SIG-M5 (cell line): ENCODE data around the gene FBXO3.

Source experiments
- DNase-seq: peaks from one replicate; lab custom pipeline; 2025; lab: John Stamatoyannopoulos, UW

FBXO3 gene

DNA sequence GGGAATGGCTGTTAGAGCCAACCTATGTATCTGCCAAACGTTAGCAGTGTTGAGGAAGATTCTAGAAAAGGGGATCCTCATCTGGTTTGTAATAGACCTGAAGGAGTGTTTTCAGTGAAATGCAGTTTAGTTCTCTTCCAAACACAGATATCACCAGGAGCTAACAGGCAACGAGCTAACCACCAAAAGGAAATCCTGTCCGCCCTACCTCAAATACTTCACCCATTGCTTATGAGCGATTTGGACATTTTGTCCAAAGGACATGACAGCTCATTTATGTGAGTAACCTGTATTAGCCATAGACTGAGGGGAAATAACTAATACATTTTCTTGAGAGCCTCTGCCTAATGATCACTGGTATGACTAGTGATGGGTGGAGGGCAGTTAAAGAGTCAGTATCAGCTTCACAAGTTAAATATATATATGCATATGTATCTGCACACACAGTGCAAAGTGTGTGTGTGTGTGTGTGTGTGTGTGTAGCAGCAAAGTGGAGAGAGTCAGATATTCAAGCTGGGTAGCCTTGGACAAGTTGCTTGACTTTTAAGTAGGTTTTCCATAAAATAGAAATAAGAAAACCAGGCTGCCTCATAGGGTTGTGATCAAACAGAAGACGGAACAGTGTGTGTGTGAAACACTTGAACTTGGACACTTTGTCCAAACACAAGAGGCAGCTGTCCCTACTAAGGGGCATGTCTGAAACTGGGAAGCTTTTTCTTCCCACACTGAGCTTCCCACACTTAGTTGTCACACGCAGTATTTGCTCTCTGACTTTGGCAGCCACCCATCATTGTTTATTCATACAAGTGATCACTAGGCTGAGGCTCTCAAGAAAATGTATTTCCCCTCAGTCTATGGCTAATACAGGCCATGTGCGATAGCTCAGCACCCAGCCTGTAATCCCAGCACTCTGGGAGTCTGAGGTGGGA is 72.8 kb downstream of the FBXO3 start:
- DNase-seq, result no peak

DNA sequence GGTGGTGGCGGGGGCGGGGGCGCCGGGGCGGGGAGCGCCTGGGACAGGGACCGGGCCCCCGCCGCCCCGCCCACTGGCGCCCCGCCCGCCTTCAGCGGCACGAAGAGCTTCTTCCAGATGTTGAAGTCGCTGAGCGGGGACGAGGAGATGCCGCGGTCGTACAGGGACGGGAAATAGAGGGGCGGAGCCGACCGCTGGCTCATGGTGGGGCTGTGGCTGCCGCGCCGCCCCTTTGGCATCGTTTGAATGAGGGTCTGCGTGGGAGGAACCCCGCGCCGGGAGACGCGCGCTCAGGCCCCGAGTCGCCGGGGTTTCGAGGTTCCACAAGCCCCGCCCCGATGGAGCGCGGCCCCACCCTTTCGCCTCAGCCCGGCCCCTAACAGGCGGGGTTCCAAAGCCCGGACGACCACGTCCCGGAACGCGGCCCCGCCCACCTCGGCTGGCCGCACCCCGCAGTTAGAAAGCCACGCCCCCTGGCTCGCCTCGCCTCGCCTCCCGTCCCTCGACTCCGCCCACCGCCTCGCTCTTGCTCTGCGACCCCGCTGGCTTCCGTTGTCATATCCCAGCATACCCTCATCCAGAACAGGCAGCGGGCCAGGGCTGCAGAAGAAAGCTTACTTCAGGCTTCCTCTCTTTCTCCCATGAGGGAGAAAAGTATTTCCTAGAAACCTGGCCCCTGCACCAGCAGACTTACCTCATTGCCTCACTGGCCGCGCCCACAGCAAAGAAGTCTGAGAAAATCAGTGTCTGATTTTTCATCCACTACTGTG is 73.6 kb downstream of the FBXO3 start, which contains the start of gene C11orf91:
Gene C11orf91, minus strand, starts transcription at position 325 of the 770 bp plus-strand sequence. Its CDS starts 86 bp downstream, at position 239.
- peak; percentile 5 for DNase-seq

DNA sequence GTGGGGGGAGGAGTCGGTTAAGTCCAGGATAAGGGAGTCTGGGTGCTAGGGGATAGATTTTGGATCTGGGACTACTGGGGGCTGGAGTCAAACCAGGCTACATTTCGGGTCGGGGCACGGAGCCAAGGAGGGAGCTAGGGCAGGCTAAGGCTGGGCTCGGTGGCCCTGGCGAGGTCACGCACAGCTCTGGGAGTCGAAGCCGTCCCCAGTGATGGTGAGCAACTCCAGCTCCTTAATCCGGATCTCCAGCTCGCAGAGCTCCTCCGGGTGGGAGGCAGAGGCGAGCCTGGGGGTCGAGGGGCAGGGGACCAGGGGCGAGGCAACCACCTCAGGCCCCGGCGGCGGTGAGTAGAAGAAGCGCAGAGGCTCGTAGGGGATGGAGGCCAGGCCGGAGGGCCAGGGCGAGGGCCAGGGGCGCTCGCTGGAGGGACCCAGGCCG is 74.2 kb downstream of the FBXO3 start:
- no peak for DNase-seq

DNA sequence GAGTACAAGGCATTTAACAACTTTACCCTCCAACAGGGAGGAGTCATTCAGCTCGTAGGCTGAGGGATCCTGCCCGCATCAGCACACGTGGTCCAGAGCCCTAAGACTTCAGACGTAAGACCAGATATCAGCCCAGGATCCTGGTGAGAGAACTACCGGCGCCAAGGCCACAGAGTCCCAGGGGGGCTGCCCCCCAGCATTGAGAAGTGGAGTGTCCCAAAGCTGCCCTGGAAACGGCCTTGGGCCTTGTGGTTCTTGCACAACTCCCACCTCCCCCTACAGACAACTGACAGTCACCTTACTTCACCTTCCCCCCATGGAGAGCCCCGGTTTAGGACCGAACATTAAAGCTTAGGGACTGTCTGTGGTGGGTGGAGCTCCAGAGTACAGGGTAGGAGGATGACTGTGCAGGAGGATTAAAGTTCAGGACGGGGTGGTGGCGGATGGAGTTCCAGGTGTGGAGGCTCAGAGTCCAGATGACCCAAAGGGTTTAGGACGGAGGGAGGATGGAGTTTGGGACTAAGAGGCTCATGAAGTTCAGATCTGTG is 74.7 kb downstream of the FBXO3 start:
- no peak for DNase-seq

DNA sequence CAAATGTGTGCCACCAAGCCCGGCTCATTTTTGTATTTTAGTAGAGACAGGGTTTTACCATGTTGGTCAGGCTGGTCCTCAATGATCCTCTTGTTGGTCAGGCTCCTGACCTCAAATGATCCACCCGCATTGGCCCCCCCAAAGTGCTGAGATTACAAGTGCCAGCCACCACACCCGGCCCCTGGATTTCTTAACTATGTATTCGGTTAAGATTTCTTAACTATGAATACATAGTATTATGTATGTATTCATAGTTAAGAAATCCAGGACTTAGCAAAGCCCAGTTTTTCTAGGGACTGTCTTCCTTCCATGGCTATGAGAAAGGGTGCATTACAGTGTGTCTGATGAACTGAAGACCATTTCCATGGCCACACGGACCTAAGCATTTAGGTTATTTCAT is 75.4 kb downstream of the FBXO3 start:
- no peak for DNase-seq

DNA sequence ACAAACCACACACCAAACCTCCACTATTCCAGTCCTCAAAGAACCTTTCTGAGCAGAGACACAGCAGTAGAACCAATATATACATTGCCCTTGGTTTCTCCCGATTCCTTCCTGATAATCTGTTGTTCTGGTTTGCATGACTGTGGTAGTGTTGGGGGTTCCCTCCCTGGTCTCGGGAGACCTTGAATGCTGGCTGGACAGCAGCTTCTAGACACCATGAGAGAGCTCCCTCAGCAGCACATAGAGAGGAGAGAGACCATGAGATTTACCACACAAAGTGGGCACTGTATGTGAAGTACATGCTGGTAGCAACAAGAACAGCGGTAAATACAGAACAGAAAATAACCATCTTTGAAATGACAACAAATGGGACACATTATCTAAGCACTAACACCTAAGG is 76.3 kb downstream of the FBXO3 start:
- DNase-seq, result no peak

DNA sequence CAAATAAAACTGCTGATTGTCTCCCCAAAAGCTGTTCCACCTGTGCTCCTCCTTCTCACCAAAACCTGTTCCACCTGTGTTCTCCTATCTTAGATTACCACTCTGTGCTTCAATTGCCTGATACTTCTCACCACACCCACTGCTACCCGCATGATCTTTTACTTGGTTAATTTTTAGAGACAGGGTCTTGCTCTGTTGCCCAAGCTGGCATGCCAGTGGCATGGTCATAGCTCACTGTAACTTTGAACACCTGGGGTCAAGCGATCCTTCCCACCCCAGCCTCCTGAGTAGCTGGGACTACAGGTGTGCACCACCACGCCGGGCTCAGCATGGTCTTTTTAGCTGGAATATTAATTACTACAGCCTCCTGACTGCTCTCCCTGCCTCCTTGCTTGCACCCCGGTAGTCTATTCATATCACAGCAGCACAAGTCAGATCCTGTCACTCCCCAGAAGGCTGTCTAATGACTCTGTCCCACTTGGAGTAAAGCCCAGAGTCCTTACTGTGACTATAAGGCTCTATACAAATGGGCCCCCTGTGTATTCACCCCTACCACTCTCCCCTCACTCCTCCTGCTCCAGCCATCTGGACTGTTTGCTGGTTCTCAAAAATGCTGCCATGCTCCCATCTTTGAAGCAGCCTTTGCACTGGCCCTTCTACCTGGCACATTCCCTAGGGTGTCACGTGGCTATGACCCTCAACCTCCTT is 77.2 kb downstream of the FBXO3 start:
- no peak for DNase-seq

DNA sequence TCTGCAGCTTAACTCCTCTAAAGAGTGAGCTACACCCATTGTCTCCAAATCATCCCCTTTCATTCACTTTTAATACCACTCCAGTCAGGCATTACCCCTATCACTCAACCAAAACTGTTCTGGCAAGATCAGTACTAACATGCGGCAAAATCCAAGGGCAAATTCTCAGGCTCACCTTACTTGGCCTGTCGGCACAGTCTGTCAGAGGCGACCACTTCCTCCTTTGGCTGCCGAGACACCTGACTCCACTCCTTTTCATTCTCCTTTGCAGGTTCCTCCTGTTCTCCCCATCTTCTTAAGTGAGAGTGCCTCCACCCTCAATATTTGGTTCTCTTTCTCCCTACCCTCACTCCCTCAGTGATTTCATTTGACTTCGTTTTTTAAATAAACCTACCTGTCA is 77.9 kb downstream of the FBXO3 start:
- no peak for DNase-seq

DNA sequence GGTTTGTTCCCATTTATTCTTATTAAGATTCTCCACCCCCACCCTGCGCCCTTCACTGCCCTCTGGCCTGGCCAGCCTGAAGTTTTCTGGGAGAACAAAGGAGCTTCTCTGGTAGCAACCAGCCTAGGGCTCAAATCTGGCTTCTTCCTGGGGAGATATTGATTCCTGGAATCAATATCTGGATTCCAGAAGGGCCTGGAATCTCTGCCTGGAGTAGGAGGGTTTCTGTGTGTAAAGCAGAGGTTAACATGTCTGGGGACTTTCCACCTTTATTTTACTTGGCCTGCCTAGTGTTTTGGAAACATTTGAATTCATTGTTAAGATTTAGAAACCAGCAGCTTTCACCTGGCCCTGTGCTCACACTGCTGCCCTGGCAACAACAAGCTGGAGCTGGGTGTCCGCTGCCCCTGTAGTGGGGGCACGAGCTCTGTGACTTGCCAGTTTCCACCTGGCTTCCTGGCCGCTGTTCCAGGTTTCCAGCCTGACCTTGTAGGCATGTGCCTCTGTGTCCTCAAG is 79.2 kb downstream of the FBXO3 start:
- DNase-seq, result no peak

DNA sequence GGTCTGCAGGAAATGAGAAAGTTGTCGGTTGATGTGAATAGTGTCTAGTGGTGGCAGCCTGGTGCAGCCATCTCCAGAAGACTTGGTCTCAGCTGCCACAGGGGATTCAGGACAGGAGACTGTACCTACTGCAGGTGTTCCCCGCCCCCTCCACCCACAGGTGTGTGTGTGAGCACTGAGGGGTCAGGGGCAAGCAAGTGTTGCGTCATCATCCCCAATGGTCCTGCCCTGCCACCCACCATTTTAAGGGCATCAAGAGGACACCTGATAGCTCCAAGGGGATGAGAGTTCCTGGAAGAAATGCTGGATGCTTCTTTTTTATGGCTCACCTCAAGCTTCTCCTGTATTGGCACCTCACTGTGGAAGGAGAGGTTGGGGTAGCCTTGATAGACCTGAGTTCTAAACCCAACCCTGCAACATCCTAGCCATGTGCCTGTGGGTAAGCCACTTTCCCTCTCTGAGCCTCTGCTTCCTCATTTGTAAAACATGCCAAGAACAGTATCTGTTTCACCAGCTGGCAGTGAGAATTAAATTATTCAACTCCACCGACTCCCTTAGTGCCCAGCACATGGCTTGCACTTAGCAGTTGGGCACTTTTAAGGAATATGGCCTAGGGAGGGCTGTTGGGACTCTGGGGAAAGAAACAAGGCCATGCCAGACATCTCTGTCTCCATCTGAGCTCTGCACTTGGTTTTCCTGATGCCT is 79.8 kb downstream of the FBXO3 start:
- DNase-seq, result no peak

DNA sequence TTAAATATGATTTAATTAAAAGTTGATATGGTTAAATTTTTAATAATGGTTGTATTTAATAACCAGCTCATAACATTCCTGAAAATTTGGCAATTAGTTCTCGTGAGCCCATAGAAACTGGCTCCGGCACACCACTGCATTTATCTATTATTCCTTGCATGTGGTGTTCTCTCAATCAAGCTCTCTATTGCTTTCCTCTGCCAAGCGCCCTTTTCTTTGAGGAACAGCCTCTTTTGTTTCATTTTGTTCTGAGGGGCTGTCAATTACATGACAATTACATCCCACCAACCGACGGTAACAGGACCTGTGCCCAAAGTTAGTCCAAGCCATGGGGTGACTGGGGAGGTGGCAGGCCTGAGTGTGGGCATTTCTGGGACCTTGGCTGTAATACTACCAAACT is 81.8 kb downstream of the FBXO3 start:
- DNase-seq, result no peak

DNA sequence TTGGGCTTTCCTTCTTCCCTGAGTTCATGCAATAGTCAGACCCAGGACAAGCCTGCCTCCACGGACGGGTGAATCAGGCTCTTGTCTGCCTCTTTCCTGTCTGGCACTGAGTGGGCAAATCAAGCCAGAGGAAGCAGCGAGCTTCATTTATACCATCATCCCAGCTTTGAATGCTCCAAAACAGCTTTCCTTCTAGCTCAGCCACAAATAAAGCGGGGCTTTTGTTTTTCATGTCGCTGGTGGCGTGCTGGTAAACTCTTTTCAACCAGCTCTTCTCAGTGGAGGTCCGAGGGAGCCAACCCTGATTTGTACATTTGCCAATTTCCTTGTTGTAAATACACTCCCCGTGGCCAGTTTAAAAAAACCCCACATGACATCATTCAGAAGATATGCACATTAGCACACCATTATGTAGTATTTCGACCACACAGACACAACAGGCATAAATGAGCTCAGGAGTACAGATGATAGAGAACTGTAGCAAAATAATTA is 82.3 kb downstream of the FBXO3 start:
- no peak for DNase-seq

DNA sequence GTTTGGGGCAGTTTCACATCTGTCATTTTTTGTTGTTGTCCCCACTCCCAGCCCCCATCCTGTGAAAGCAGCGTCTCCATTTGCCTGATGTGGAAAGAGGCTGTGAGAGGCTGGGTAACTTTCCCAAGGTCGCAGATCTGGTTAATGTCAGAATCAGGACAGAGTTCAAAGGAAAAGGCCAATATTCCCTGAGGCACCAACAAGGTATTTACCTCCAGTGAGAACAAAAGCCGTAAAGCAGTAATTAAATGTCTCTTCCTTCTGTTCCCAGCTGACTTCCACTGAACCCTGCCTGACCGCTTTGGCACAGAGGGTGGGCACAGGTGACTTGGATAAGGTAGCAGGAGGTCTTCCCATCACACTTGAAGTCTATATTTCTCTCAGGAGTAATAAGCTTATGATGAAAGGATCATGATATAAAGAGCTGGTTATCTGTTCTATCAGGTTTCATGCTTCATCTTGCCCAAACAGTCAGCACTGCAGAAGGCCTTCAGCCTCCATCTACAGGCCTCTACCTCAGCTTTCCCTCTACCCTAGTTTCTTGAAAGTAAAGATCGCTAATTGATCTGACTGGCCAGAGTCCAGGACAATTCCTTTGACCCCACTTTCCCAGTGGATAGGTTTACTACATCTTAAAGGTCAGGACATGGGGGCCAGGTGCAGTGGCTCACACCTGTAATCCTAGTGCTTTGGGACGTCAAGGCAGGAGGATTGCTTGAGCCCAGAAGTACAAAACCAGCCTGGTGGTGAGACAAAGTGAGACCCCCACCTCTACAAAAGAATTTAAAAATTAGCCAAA is 83.1 kb downstream of the FBXO3 start:
- no peak for DNase-seq
